GM23248 (cell line): ENCODE data around the gene LRP5. TPM values are rescaled to one million over a fixed set of nuclear protein-coding genes. Genes with fewer than 3 reads are reported as not detected.

Source experiments
- DNase-seq: peaks from one replicate; pipeline ENCODE4 v3.0.0-alpha.2; 2015
- H2AFZ ChIP-seq: fragments of 200-600 bp; sonication (generic); 2 replicates; pipeline ENCODE4 v1.6.1; 2016; ENCODE audit warnings: antibody characterized with exemption
- H3F3A ChIP-seq: fragments of 200-600 bp; sonication (generic); 2 replicates; pipeline ENCODE4 v1.6.1; 2016; ENCODE audit warnings: mild to moderate bottlenecking, antibody characterized with exemption, mixed run types; ENCODE audit not compliant: insufficient read depth
- H3K27ac ChIP-seq: fragments of 200-600 bp; sonication (generic); 2 replicates; pipeline ENCODE4 v1.5.1; 2016; ENCODE audit warnings: mild to moderate bottlenecking
- H3K27me3 ChIP-seq: fragments of 200-600 bp; sonication (generic); replicated peaks from 2 replicates; pipeline ENCODE4 v1.6.1; 2016; ENCODE audit warnings: mild to moderate bottlenecking; ENCODE audit not compliant: insufficient read depth
- H3K36me3 ChIP-seq: fragments of 200-600 bp; sonication (generic); 2 replicates; pipeline ENCODE4 v1.6.1; 2016; ENCODE audit warnings: low read depth, mild to moderate bottlenecking
- H3K4me1 ChIP-seq: fragments of 200-600 bp; sonication (generic); 2 replicates; pipeline ENCODE4 v1.6.1; 2016; ENCODE audit warnings: mild to moderate bottlenecking; ENCODE audit not compliant: insufficient read depth
- H3K4me2 ChIP-seq: fragments of 200-600 bp; sonication (generic); one replicate; pipeline ENCODE4 v1.6.1; 2016; ENCODE audit warnings: mild to moderate bottlenecking; ENCODE audit not compliant: unreplicated experiment
- H3K4me3 ChIP-seq: fragments of 200-600 bp; sonication (generic); 2 replicates; pipeline ENCODE4 v1.5.1; 2016; ENCODE audit warnings: mild to moderate bottlenecking
- H3K79me2 ChIP-seq: fragments of 200-600 bp; sonication (generic); 2 replicates; pipeline ENCODE4 v1.6.1; 2016; ENCODE audit warnings: mild to moderate bottlenecking; ENCODE audit not compliant: insufficient read depth
- H3K9ac ChIP-seq: fragments of 200-600 bp; sonication (generic); 2 replicates; pipeline ENCODE4 v1.6.1; 2016; ENCODE audit warnings: mild to moderate bottlenecking
- H3K9me2 ChIP-seq: fragments of 200-600 bp; sonication (generic); 2 replicates; pipeline ENCODE4 v1.6.1; 2016; ENCODE audit warnings: mixed run types, mild to moderate bottlenecking, moderate library complexity; ENCODE audit not compliant: insufficient read depth
- H3K9me3 ChIP-seq: fragments of 200-600 bp; sonication (generic); one replicate; pipeline ENCODE4 v1.6.1; 2017; ENCODE audit warnings: low read depth
- H4K20me1 ChIP-seq: fragments of 200-600 bp; sonication (generic); 2 replicates; pipeline ENCODE4 v1.6.0; 2016; ENCODE audit not compliant: insufficient read depth
- EZH2 ChIP-seq: fragments of 200-600 bp; sonication (generic); IDR thresholded peaks from 2 replicates; pipeline ENCODE4 v1.6.1; 2018; ENCODE audit warnings: antibody characterized with exemption, mild to moderate bottlenecking; ENCODE audit not compliant: insufficient read depth, poor library complexity, severe bottlenecking
- EZH2phosphoT487 ChIP-seq: fragments of 200-600 bp; sonication (generic); IDR thresholded peaks from 2 replicates; pipeline ENCODE4 v1.6.1; 2018; ENCODE audit warnings: antibody characterized with exemption, moderate library complexity, mild to moderate bottlenecking, low read depth; ENCODE audit not compliant: insufficient read depth
- WGBS, 2 experiments: methylation state at CpG; one replicate each; pipeline ENCODE4 v1.1.6; 2015 to 2017; ENCODE audit warnings: low lambda C conversion rate in 2 of 2, low coverage in 1 of 2; ENCODE audit errors: missing lambda C conversion rate in 2 of 2; 5-methylcytosine and 5-hydroxymethylcytosine counted together
- in situ Hi-C: fragments of 300-500 bp; cut with MboI; formaldehyde crosslinking; loops from 2 replicates; pipeline ENCODE4 v1.15.0; 2020
- polyA plus RNA-seq: library from polyadenylated mRNA; unstranded; fragments of >200 nt; fragmentation: Nextera tagmentation; extraction: Ambion mirVana; gene quantifications from 2 replicates; pipeline ENCODE4 v1.2.1, GENCODE V29; 2016
- total RNA-seq: library from RNA; depleted of rRNA; stranded (reverse); fragments of >200 nt; shearing (Covaris generic); gene quantifications from 2 replicates; pipeline ENCODE4 v1.2.3, GENCODE V29; 2014

The LRP5 gene
- total and polyA plus RNA-seq, 2 experiments from 2014 or later = 3.0 TPM

- Histone ChIP-seq H3K9ac (peak overlapping the region; percentile 90), H3F3A (no peaks in the 10 kb centered on the region; the same call in 1 of the 2 replicates), H3K4me1 (peaks cover 21% of the 10 kb centered on the region), H3K9me2 (no peaks in the 10 kb centered on the region), H3K4me2 (peak overlapping the region; percentile 49), H4K20me1 (peaks cover 9% of the 10 kb centered on the region; the same call in 1 of the 2 replicates), H2AFZ (peak overlapping the region; percentile 86), H3K36me3 (no peaks in the 10 kb centered on the region), H3K27ac (peak overlapping the region; percentile 94), H3K79me2 (peaks cover 44% of the 10 kb centered on the region), H3K4me3 (peak overlapping the region; percentile 90), H3K9me3 (no peaks in the 10 kb centered on the region), H3K27me3 (no peaks in the 10 kb centered on the region)
- TF ChIP-seq EZH2 = no peak
- no peak for TF ChIP-seq EZH2phosphoT487
- DNase-seq = peak; percentile 100
- WGBS, 2 experiments = 4% methylated on average over 48 to 51 of the region's 56 CpGs
- in situ Hi-C loops = loop anchor here (10.0 kb wide), 1 partner anchor 195 kb away; no protein-coding TSS in a partner anchor
These were observed 147.7 kb downstream of the LRP5 start for GRCh38 chr11:68459886-68460740.

- peaks cover 52% of the 10 kb centered on the region for H3K79me2 ChIP-seq
- H3K9me3 ChIP-seq = no peaks in the 10 kb centered on the region
- H3F3A ChIP-seq = no peaks in the 10 kb centered on the region; the same call in 1 of the 2 replicates
- peak; percentile 77 for DNase-seq
- peaks cover 9% of the 10 kb centered on the region; the same call in 1 of the 2 replicates for H4K20me1 ChIP-seq
- no peaks in the 10 kb centered on the region for H3K36me3 ChIP-seq
- peak within 1 kb of the TSS; percentile 94 for H3K27ac ChIP-seq
- peak within 1 kb of the TSS; percentile 86 for H2AFZ ChIP-seq
- no peaks in the 10 kb centered on the region for H3K9me2 ChIP-seq
- H3K4me1 ChIP-seq = peaks cover 21% of the 10 kb centered on the region
- in situ Hi-C loops = no loop called here
- peak within 1 kb of the TSS; percentile 90 for H3K9ac ChIP-seq
- peak within 1 kb of the TSS; percentile 90 for H3K4me2 ChIP-seq
- 1% methylated on average over 19 to 72 of the region's 92 CpGs for WGBS, 2 experiments
- TF ChIP-seq EZH2 (no peak), EZH2phosphoT487 (no peak)
- H3K4me3 ChIP-seq = peak within 1 kb of the TSS; percentile 90
- H3K27me3 ChIP-seq = no peaks in the 10 kb centered on the region
These were observed 148.6 kb downstream of the LRP5 start, which contains the start of gene PPP6R3 for GRCh38 chr11:68460741-68461574. Gene PPP6R3, plus strand, starts transcription at chr11:68460752. Its CDS starts 76,913 bp downstream, at chr11:68537665.

DNA sequence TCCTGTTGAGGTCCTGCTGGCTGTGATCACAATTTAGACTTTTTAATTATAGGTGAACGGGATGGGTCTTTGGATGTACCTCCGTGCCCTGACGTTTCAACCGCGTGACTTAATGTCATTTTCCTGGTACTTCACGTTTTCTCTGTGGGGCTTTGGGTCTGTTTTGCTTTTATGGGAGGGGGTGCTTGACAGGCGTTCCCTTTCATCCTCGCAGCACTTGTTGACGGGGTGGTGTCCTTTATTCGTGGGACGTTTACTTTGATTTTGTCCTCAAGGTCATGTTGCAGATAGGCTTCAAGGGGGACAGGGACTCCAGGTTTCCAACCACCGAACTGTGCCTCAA, 149.2 kb downstream of the LRP5 start:
- WGBS, 2 experiments = 0 to 1% methylated on average over 12 of the region's 12 CpGs
- no peaks in the 10 kb centered on the region for H3K9me2 ChIP-seq
- H3F3A ChIP-seq = no peaks in the 10 kb centered on the region; the same call in 1 of the 2 replicates
- no peaks in the 10 kb centered on the region for H3K36me3 ChIP-seq
- no peaks in the 10 kb centered on the region for H3K9me3 ChIP-seq
- in situ Hi-C loops = no loop called here
- DNase-seq = no peak
- H3K9ac ChIP-seq = peak overlapping the region; percentile 90
- peaks cover 21% of the 10 kb centered on the region for H3K4me1 ChIP-seq
- H3K79me2 ChIP-seq = peaks cover 58% of the 10 kb centered on the region
- no peaks in the 10 kb centered on the region for H3K27me3 ChIP-seq
- no peak overlapping the region for H3K27ac ChIP-seq
- H2AFZ ChIP-seq = no peak overlapping the region
- H3K4me3 ChIP-seq = peak overlapping the region; percentile 90
- H3K4me2 ChIP-seq = peak overlapping the region; percentile 90
- TF ChIP-seq EZH2 = no peak
- TF ChIP-seq EZH2phosphoT487 = no peak
- H4K20me1 ChIP-seq = peaks cover 9% of the 10 kb centered on the region; the same call in 1 of the 2 replicates

DNA sequence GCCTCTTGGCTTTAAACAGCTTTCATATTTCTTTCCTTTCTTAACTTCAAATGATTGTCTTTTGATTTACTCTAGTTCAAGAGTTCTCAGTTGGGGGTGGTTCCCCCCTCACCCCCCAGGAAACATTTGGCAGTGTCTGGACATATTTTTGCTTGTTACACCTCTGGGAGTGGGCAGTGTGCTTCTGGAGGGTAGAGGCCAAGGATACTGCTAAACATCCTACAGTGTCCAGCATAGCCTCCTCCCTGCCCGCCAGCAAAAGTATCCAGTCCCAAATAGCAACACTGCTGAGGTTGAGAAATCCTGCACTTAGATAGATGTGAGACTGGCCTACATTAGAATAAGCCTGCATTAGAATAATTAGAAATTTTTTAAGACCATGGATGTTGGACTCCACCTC, 151.3 kb downstream of the LRP5 start:
- Histone ChIP-seq H3K4me3 (no peak overlapping the region), H3K9me3 (no peaks in the 10 kb centered on the region), H3K4me2 (peak overlapping the region; percentile 58), H2AFZ (no peak overlapping the region), H3K4me1 (peaks cover 21% of the 10 kb centered on the region), H3F3A (no peaks in the 10 kb centered on the region; the same call in 1 of the 2 replicates), H3K9ac (no peak overlapping the region), H3K27me3 (no peaks in the 10 kb centered on the region), H3K27ac (peak overlapping the region; percentile 10; the same call in 1 of the 2 replicates), H3K36me3 (no peaks in the 10 kb centered on the region), H3K9me2 (no peaks in the 10 kb centered on the region), H3K79me2 (peaks cover 80% of the 10 kb centered on the region), H4K20me1 (peaks cover 18% of the 10 kb centered on the region)
- 70 to 81% methylated on average over 1 of the region's 1 CpG for WGBS, 2 experiments
- TF ChIP-seq EZH2phosphoT487 (no peak), EZH2 (no peak)
- in situ Hi-C loops = no loop called here
- no peak for DNase-seq
